PC-3 (cell line): Measurements from ENCODE around the gene TCF20. TPM values are rescaled to one million over a fixed set of nuclear protein-coding genes. Genes with fewer than 3 reads are reported as not detected.

Source experiments
- ATAC-seq: fragments of 200-7000 bp; cut with Tn5 transposase; 2 replicates; pipeline ENCODE4 v1.9.1; 2020; ENCODE audit warnings: mild to moderate bottlenecking, moderate library complexity
- BruUV-seq: library from RNA; stranded (reverse); fragments of 400-500 nt; replicated peaks from 2 replicates; lab custom pipeline; 2021; lab: Mats Ljungman, UMichigan
- CTCF ChIA-PET: fragments of 300-600 bp; sonication (Branson Sonifier 250); formaldehyde crosslinking; loops from one replicate; lab custom pipeline; 2022; ENCODE audit warnings: antibody characterized with exemption; lab: Charles Lee
- POLR2A ChIA-PET: fragments of 300-600 bp; sonication (Branson Sonifier 250); formaldehyde crosslinking; loops from one replicate; lab custom pipeline; 2022; ENCODE audit warnings: antibody characterized with exemption; ENCODE audit not compliant: unreplicated experiment; lab: Charles Lee
- DNase-seq: peaks from one replicate; pipeline ENCODE4 v3.0.0-alpha.2; 2015
- H2AFZ ChIP-seq: fragments of 300-600 bp; sonication (generic); 2 replicates; pipeline ENCODE4 v1.6.0; 2016; ENCODE audit warnings: antibody characterized with exemption, low read length
- H3F3A ChIP-seq: fragments of 300-600 bp; sonication (generic); one replicate; pipeline ENCODE4 v1.6.0; 2017; ENCODE audit warnings: antibody characterized with exemption, low read length, control low read depth, mild to moderate bottlenecking; ENCODE audit not compliant: unreplicated experiment
- H3K27ac ChIP-seq: fragments of 300-600 bp; sonication (generic); 2 replicates; pipeline ENCODE4 v1.5.1; 2016; ENCODE audit warnings: mild to moderate bottlenecking, low read length
- H3K27me3 ChIP-seq: fragments of 300-600 bp; sonication (generic); 2 replicates; pipeline ENCODE4 v1.6.1; 2016; ENCODE audit warnings: low read length, mixed read lengths
- H3K36me3 ChIP-seq: fragments of 300-600 bp; sonication (generic); 2 replicates; pipeline ENCODE4 v1.6.1; 2016; ENCODE audit warnings: low read depth, mixed run types, low read length, mixed read lengths
- H3K4me1 ChIP-seq: fragments of 300-600 bp; sonication (generic); 2 replicates; pipeline ENCODE4 v1.5.1; 2016; ENCODE audit warnings: low read length; ENCODE audit not compliant: insufficient read depth
- H3K4me2 ChIP-seq: fragments of 300-600 bp; sonication (generic); 2 replicates; pipeline ENCODE4 v1.6.0; 2016; ENCODE audit warnings: low read length
- H3K4me3 ChIP-seq: fragments of 300-600 bp; sonication (generic); 2 replicates; pipeline ENCODE4 v1.5.1; 2016; ENCODE audit warnings: mild to moderate bottlenecking, low read length, mixed read lengths
- H3K79me2 ChIP-seq: fragments of 300-600 bp; sonication (generic); 2 replicates; pipeline ENCODE4 v1.6.1; 2017; ENCODE audit warnings: low read length, mixed read lengths
- H3K9ac ChIP-seq: fragments of 300-600 bp; sonication (generic); 2 replicates; pipeline ENCODE4 v1.6.0; 2016; ENCODE audit warnings: mild to moderate bottlenecking, low read length
- H3K9me2 ChIP-seq: fragments of 300-600 bp; sonication (generic); replicated peaks from 2 replicates; pipeline ENCODE4 v1.6.1; 2016; ENCODE audit warnings: mixed run types, low read length, mixed read lengths
- H3K9me3 ChIP-seq: fragments of 300-600 bp; sonication (generic); 2 replicates; pipeline ENCODE4 v1.6.1; 2016; ENCODE audit warnings: low read length, mixed read lengths
- H4K20me1 ChIP-seq: fragments of 300-600 bp; sonication (generic); 2 replicates; pipeline ENCODE4 v1.6.1; 2016; ENCODE audit warnings: low read length, mixed read lengths
- EZH2 ChIP-seq: fragments of 300-600 bp; sonication (generic); IDR thresholded peaks from one replicate; pipeline ENCODE4 v1.6.1; 2017; ENCODE audit warnings: antibody characterized with exemption, mild to moderate bottlenecking, low read length; ENCODE audit not compliant: unreplicated experiment
- EZH2phosphoT487 ChIP-seq: fragments of 300-600 bp; sonication (generic); IDR thresholded peaks from 2 replicates; pipeline ENCODE4 v1.6.1; 2018; ENCODE audit warnings: mild to moderate bottlenecking, antibody characterized with exemption, low read length, borderline replicate concordance
- intact Hi-C: fragments of 100-400 bp; cut with micrococcal nuclease; formaldehyde crosslinking; loops from 2 replicates; pipeline ENCODE4 v1.9.0; 2023
- total RNA-seq: library from RNA; depleted of rRNA; stranded (reverse); fragments of >200 nt; gene quantifications from 2 replicates; pipeline ENCODE4 v1.2.3, GENCODE V29; 2014
- TF ChIP-seq, protein P1 (sequence below): fragments of 300-600 bp; sonication (generic); conservative IDR thresholded peaks from 2 replicates; pipeline ENCODE4 v1.5.1; 2017; ENCODE audit warnings: antibody characterized with exemption, low read depth, mild to moderate bottlenecking, low read length

TCF20 gene
- total RNA-seq, 1 experiment from 2014 or later = 36.0 TPM

DNA sequence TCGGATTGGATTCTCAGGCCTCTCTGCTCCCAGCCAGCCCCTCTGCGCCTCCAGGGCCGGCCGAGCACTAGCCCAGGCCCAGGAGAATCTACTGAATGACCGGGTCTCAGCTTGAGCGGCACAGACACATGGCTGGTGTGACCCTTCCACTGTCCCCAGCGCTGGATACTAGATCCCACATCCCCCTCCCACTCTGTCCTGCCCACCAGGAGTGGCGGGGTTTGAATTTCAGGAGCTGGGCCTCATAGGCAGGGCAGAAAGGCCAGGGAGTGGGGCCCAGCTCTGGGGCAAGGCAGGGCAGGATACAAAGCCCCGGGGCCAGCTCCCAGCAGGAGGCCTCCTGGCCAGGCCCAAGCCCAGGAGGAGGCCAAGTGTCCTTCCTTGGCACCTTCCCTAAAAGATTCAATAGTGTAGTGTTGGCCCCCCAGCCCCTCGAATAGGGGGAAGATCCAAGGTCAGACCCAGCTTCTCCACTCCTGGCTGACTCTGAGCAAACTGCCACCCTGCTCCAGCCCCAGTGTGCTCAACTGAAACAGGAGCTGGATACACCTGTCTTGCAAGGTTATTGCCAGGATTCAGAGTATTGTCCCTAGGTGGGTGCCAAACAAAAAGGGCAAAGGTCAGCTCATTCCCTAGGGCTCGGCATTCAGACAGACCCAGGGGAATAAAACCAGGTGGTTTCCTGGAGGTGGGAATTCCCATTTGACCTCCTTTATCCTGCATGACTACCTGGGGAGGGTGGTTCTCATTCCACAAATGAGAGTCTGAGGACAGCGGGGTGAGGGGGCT lies 22.5 kb upstream of the TCF20 start:
- no peak for DNase-seq
- ChIA-PET POLR2A (no interaction called here), CTCF (no interaction called here)
- Histone ChIP-seq H3K4me2 (no peak overlapping the region), H3F3A (no peaks in the 10 kb centered on the region), H4K20me1 (no peaks in the 10 kb centered on the region), H3K27me3 (no peaks in the 10 kb centered on the region), H2AFZ (no peak overlapping the region), H3K9me3 (no peaks in the 10 kb centered on the region), H3K4me3 (no peak overlapping the region), H3K9me2 (no peaks in the 10 kb centered on the region), H3K4me1 (no peaks in the 10 kb centered on the region), H3K79me2 (no peaks in the 10 kb centered on the region), H3K36me3 (no peaks in the 10 kb centered on the region), H3K27ac (no peak overlapping the region), H3K9ac (no peak overlapping the region)
- ATAC-seq = no peak
- intact Hi-C loops = no loop called here
- BruUV-seq = no TSS peak
- TF ChIP-seq EZH2phosphoT487 = no peak
- TF ChIP-seq EZH2 = no peak
- TF ChIP-seq, protein P1, sequence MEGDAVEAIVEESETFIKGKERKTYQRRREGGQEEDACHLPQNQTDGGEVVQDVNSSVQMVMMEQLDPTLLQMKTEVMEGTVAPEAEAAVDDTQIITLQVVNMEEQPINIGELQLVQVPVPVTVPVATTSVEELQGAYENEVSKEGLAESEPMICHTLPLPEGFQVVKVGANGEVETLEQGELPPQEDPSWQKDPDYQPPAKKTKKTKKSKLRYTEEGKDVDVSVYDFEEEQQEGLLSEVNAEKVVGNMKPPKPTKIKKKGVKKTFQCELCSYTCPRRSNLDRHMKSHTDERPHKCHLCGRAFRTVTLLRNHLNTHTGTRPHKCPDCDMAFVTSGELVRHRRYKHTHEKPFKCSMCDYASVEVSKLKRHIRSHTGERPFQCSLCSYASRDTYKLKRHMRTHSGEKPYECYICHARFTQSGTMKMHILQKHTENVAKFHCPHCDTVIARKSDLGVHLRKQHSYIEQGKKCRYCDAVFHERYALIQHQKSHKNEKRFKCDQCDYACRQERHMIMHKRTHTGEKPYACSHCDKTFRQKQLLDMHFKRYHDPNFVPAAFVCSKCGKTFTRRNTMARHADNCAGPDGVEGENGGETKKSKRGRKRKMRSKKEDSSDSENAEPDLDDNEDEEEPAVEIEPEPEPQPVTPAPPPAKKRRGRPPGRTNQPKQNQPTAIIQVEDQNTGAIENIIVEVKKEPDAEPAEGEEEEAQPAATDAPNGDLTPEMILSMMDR = no peak

DNA sequence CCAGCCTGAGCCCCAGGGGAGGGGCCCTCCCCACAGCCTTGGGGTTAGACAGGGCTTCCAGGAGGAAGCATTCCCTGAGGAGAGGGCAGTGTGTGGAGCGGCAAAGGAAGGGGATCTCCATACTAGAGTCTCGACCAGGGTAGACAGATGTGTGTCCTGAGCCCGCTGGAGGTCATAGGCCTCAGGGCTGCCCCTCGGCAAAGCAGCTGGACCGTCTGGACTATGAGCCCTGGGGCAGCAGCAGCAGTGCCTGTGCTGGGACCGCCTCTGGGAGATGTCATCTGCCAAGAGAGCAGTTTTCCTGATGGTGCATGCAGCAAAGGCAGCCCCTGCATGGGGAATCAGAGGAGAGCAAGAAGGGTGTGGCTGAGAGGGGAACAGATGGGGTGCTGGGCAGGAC lies 20.8 kb upstream of the TCF20 start:
- no peak overlapping the region for H3K4me3 ChIP-seq
- ATAC-seq = no peak
- ChIA-PET CTCF (no interaction called here), POLR2A (no interaction called here)
- BruUV-seq = no TSS peak
- no peak for DNase-seq
- no peaks in the 10 kb centered on the region for H3K9me2 ChIP-seq
- H3K4me2 ChIP-seq = no peak overlapping the region
- no peaks in the 10 kb centered on the region for H3K27me3 ChIP-seq
- no peaks in the 10 kb centered on the region for H3K36me3 ChIP-seq
- H2AFZ ChIP-seq = no peak overlapping the region
- H3K27ac ChIP-seq = no peak overlapping the region
- intact Hi-C loops = no loop called here
- H3K4me1 ChIP-seq = no peaks in the 10 kb centered on the region
- H3K79me2 ChIP-seq = no peaks in the 10 kb centered on the region
- no peaks in the 10 kb centered on the region for H3F3A ChIP-seq
- no peaks in the 10 kb centered on the region for H3K9me3 ChIP-seq
- no peaks in the 10 kb centered on the region for H4K20me1 ChIP-seq
- TF ChIP-seq EZH2 (no peak), EZH2phosphoT487 (no peak)
- TF ChIP-seq, protein P1 = no peak
- H3K9ac ChIP-seq = no peak overlapping the region
